Upper lobe of left lung (tissue), 6 donors: ENCODE results near the gene CCDC160. TPM values are rescaled to one million over a fixed set of nuclear protein-coding genes. Genes with fewer than 3 reads are reported as not detected.

Source experiments
- ATAC-seq, 2 donors: fragments of 200-7000 bp; cut with Tn5 transposase; one replicate each; pipeline ENCODE4 v1.9.1; 2022; ENCODE audit warnings: mild to moderate bottlenecking in 2 of 2, moderate library complexity in 2 of 2; ENCODE audit not compliant: low FRiP score in 2 of 2
- DNase-seq, 2 donors: peaks; one replicate each; pipeline ENCODE4 v3.0.0-alpha.2; 2019 to 2020
- H3K27ac ChIP-seq, 4 donors: fragments of 200-600 bp; sonication (generic); one replicate each; pipeline ENCODE4 v1.5.1; 2016 to 2019
- H3K27me3 ChIP-seq, 4 donors: fragments of 200-600 bp; sonication (generic); one replicate each; pipeline ENCODE4 v1.5.1; 2017 to 2019
- H3K36me3 ChIP-seq, 4 donors: fragments of 200-600 bp; sonication (generic); one replicate each; pipeline ENCODE4 v1.5.1; 2016 to 2019
- H3K4me1 ChIP-seq, 4 donors: fragments of 200-600 bp; sonication (generic); one replicate each; pipeline ENCODE4 v1.5.1; 2018 to 2019
- H3K4me3 ChIP-seq, 4 donors: fragments of 200-600 bp; sonication (generic); one replicate each; pipeline ENCODE4 v1.5.1; 2017 to 2019; ENCODE audit warnings: mild to moderate bottlenecking in 2 of 4, moderate library complexity in 1 of 4
- H3K9me3 ChIP-seq, 4 donors: fragments of 200-600 bp; sonication (generic); one replicate each; pipeline ENCODE4 v1.5.1; 2018 to 2019
- CTCF ChIP-seq, 6 experiments: fragments of 450-650 bp in 4 of 6; fragments of 200-600 bp in 2 of 6; sonication (generic) in 2 of 6; IDR thresholded peaks; one replicate each; pipeline ENCODE4 v1.5.1; 2016 to 2019; ENCODE audit warnings: antibody characterized with exemption in 6 of 6
- EP300 ChIP-seq, 4 donors: sonication (generic); formaldehyde crosslinking; IDR thresholded peaks; one replicate each; pipeline ENCODE4 v1.5.1; 2017; ENCODE audit warnings: antibody characterized with exemption in 4 of 4, control low read depth in 2 of 4
- POLR2A ChIP-seq, 4 donors: fragments of 450-650 bp; IDR thresholded peaks; one replicate each; pipeline ENCODE4 v1.5.1; 2016 to 2017; ENCODE audit warnings: antibody characterized with exemption in 4 of 4, mild to moderate bottlenecking in 2 of 4
- POLR2AphosphoS5 ChIP-seq, 2 donors: sonication (generic); formaldehyde crosslinking; IDR thresholded peaks; one replicate each; pipeline ENCODE4 v1.5.1; 2017; ENCODE audit warnings: antibody characterized with exemption in 2 of 2
- WGBS, 2 donors: methylation state at CpG; one replicate each; pipeline ENCODE4 v1.1.5; 2017 to 2018; 5-methylcytosine and 5-hydroxymethylcytosine counted together
- total RNA-seq, 6 donors: library from RNA; depleted of rRNA in 4 of 6; stranded (reverse); fragments of >200 nt in 4 of 6; gene quantifications; one replicate each; pipeline versions ENCODE4 v1.1.0 to v1.2.1, GENCODE V29; 2016 to 2021
- donor health status: DM: no; HTN: no; CAD: no; lungs with moderate emphysema.
- donor health status: DM: no; HTN: yes; CAD: no; lungs with severe emphysema.

Gene CCDC160
- total RNA-seq, 6 donors from 2014 or later: 0.27 to 4.2 (median 2.5) TPM; not detected in 3

DNA sequence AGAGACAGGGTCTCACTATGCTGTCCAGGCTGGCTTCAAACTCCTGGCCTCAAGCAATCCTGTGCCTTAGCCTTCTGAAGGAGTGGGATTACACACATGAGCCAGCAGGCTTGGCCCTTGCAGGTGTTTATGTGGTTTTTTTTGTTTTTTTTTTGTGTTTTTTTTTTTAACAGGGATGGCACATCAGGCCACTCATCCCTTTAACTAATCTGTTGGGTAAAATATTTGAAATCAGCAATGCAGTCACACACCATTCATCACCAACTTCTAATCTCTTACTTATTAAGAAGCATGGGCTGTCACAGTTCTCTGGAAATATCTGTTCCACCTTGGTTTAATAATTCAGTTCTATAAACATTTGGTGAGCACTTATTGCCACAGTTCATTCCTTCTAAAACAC, 12.3 kb downstream of the CCDC160 start:
- Histone ChIP-seq H3K4me1 (no peaks in the 10 kb centered on the region), H3K9me3 (no peaks in the 10 kb centered on the region), H3K4me3 (no peak overlapping the region), H3K27ac (no peak overlapping the region), H3K27me3 (no peaks in the 10 kb centered on the region), H3K36me3 (no peaks in the 10 kb centered on the region)
- no peak for ATAC-seq
- DNase-seq: no peak
- no peak for TF ChIP-seq POLR2AphosphoS5 (IDR thresholded peaks at IDR 0.05)
- no peak for TF ChIP-seq CTCF (IDR thresholded peaks at IDR 0.05)
- no peak for TF ChIP-seq EP300 (IDR thresholded peaks at IDR 0.05)
- TF ChIP-seq POLR2A (IDR thresholded peaks at IDR 0.05): no peak

GRCh38 chrX:134251241-134251640, 14.3 kb downstream of the CCDC160 start:
- no peak overlapping the region for H3K4me3 ChIP-seq
- H3K9me3 ChIP-seq: no peaks in the 10 kb centered on the region
- H3K4me1 ChIP-seq: no peaks in the 10 kb centered on the region
- TF ChIP-seq CTCF (IDR thresholded peaks at IDR 0.05): no peak
- TF ChIP-seq POLR2AphosphoS5 (IDR thresholded peaks at IDR 0.05): no peak
- DNase-seq (no peak), ATAC-seq (no peak)
- no peaks in the 10 kb centered on the region for H3K36me3 ChIP-seq
- H3K27ac ChIP-seq: no peak overlapping the region
- WGBS, 2 donors: 37 to 70% methylated on average over 1 of the region's 1 CpG
- no peaks in the 10 kb centered on the region for H3K27me3 ChIP-seq

DNA sequence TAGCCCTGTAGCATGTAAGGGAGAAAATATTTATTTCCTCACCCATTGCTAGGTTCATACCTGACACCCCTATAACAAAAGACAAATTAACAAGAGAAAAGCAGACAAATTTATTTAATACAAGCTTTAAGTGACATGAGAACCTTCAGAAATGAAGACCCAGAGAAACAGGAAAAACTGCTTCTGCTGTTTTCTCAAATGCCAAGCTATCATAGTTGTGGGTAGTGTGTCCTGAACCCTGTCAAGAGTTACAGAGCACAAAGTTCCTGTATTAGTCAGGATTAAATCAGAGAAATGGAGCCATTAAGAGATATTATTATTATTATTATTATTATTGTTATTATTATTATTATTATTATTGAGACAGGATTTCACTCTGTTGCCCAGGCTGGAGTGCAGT, 17.5 kb downstream of the CCDC160 start:
- DNase-seq: no peak
- no peaks in the 10 kb centered on the region for H3K27me3 ChIP-seq
- H3K4me1 ChIP-seq: no peaks in the 10 kb centered on the region
- no peaks in the 10 kb centered on the region for H3K9me3 ChIP-seq
- H3K27ac ChIP-seq: no peak overlapping the region
- no peak for ATAC-seq
- H3K4me3 ChIP-seq: no peak overlapping the region
- no peaks in the 10 kb centered on the region for H3K36me3 ChIP-seq
- TF ChIP-seq POLR2A (IDR thresholded peaks at IDR 0.05): no peak

DNA sequence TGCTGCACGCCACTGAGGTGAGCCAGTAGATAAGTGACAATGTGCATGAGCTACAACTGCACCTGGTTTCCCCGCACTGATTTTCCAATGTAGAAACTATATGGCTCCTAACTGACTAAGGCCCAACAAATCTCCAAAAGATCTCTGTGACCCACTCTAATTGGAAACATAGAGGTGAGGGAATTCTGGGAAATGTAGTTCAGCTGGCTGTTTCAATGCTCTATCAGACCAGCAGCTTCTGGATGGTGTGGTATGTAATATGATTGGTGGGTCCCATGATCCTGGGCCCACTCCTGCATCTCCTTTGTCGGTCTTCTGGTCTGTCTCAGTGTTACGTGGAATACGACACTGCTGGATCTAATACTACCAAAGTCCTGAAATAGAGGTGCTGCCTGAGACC, 18.6 kb downstream of the CCDC160 start:
- Histone ChIP-seq H3K36me3 (no peaks in the 10 kb centered on the region), H3K27ac (no peak overlapping the region), H3K4me3 (no peak overlapping the region), H3K4me1 (no peaks in the 10 kb centered on the region), H3K9me3 (no peaks in the 10 kb centered on the region), H3K27me3 (no peaks in the 10 kb centered on the region)
- 86 to 100% methylated on average over 3 to 5 of the region's 5 CpGs for WGBS, 2 donors
- DNase-seq (no peak), ATAC-seq (no peak)
- TF ChIP-seq EP300 (IDR thresholded peaks at IDR 0.05): no peak
- TF ChIP-seq POLR2AphosphoS5 (IDR thresholded peaks at IDR 0.05): no peak
- no peak for TF ChIP-seq POLR2A (IDR thresholded peaks at IDR 0.05)
- TF ChIP-seq CTCF (IDR thresholded peaks at IDR 0.05): no peak

DNA sequence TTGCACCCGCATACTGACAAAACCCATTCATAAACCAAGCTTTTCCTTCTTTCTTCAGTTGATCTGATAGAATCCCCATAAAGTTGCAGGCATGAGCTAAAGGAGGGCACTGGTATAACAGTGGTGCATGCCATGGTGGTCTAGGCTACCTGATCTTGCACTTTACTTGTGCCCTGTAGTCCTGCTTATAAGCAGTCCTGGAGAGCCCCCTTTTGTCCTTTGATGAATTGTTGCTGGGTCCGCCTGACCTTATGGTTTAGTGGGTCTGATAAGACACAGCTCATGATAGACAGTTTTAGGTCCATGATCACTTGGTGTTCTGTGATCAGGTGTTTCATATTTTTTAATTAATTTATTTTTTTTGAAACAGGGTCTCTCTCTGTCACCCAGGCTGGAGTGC, 19.7 kb downstream of the CCDC160 start:
- DNase-seq: no peak
- no peak for ATAC-seq
- Histone ChIP-seq H3K27me3 (no peaks in the 10 kb centered on the region), H3K27ac (no peak overlapping the region), H3K36me3 (no peaks in the 10 kb centered on the region), H3K4me1 (no peaks in the 10 kb centered on the region), H3K9me3 (no peaks in the 10 kb centered on the region), H3K4me3 (no peak overlapping the region)
- TF ChIP-seq POLR2AphosphoS5 (IDR thresholded peaks at IDR 0.05): no peak
- TF ChIP-seq CTCF (IDR thresholded peaks at IDR 0.05): no peak
- TF ChIP-seq POLR2A (IDR thresholded peaks at IDR 0.05): no peak
- no peak for TF ChIP-seq EP300 (IDR thresholded peaks at IDR 0.05)
- 76 to 95% methylated on average over 2 of the region's 2 CpGs for WGBS, 2 donors
